Upper lobe of right lung (tissue), 1 donor: Measurements from ENCODE around the gene RBKS. TPM values are rescaled to one million over a fixed set of nuclear protein-coding genes. Genes with fewer than 3 reads are reported as not detected.

Experiments used
- ATAC-seq: fragments of 200-7000 bp; cut with Tn5 transposase; one replicate; pipeline ENCODE4 v1.9.1; 2020; ENCODE audit warnings: mild to moderate bottlenecking, moderate library complexity
- DNase-seq: peaks from one replicate; pipeline ENCODE4 v3.0.0-alpha.2; 2020
- H3K27ac ChIP-seq: fragments of 200-600 bp; one replicate; pipeline ENCODE4 v1.8.0; 2022
- H3K27me3 ChIP-seq: fragments of 200-600 bp; one replicate; pipeline ENCODE4 v1.8.0; 2022; ENCODE audit warnings: mild to moderate bottlenecking
- H3K36me3 ChIP-seq: fragments of 200-600 bp; one replicate; pipeline ENCODE4 v1.8.0; 2022
- H3K4me1 ChIP-seq: fragments of 200-600 bp; one replicate; pipeline ENCODE4 v1.8.0; 2022
- H3K4me3 ChIP-seq: fragments of 200-600 bp; one replicate; pipeline ENCODE4 v1.8.0; 2022; ENCODE audit warnings: mild to moderate bottlenecking
- H3K9me3 ChIP-seq: fragments of 200-600 bp; one replicate; pipeline ENCODE4 v1.8.0; 2022
- CTCF ChIP-seq: fragments of 200-600 bp; IDR thresholded peaks from one replicate; pipeline ENCODE4 v1.8.0; 2022; ENCODE audit warnings: antibody characterized with exemption
- intact Hi-C: fragments of 100-400 bp; cut with DNase I; formaldehyde crosslinking; loops from one replicate; pipeline ENCODE4 v1.11.0; 2022
- total RNA-seq: library from RNA; stranded (reverse); fragmentation: NEBNext Ultra II Directional; extraction: Animal tissue kit (Norgen Biotek cat#: 25700); gene quantifications from one replicate; pipeline ENCODE4 v1.2.1, GENCODE V29; 2021
- donor health status: DM: no; HTN: yes; CAD: no; lungs with severe emphysema.

The RBKS gene
- total RNA-seq, 1 donor from 2014 or later = 1.9 TPM

- ATAC-seq = no peak
- TF ChIP-seq CTCF = no peak
- no peaks in the 10 kb centered on the region for H3K9me3 ChIP-seq
- intact Hi-C loops = no loop called here
- H3K4me1 ChIP-seq = peaks cover 24% of the 10 kb centered on the region
- H3K4me3 ChIP-seq = no peak overlapping the region
- H3K27me3 ChIP-seq = no peaks in the 10 kb centered on the region
- no peak overlapping the region for H3K27ac ChIP-seq
- DNase-seq = no peak
- H3K36me3 ChIP-seq = no peaks in the 10 kb centered on the region
These were observed 22.3 kb upstream of the RBKS start for GRCh38 chr2:27912512-27912911.

GRCh38 chr2:27911458-27912210, 21.4 kb upstream of the RBKS start:
- H3K27me3 ChIP-seq = no peaks in the 10 kb centered on the region
- no peak for ATAC-seq

GRCh38 chr2:27909901-27910300, 19.7 kb upstream of the RBKS start:
- no peaks in the 10 kb centered on the region for H3K9me3 ChIP-seq
- H3K4me1 ChIP-seq = peaks cover 9% of the 10 kb centered on the region
- TF ChIP-seq CTCF = no peak
- no peak overlapping the region for H3K27ac ChIP-seq
- no peak overlapping the region for H3K4me3 ChIP-seq
- no peaks in the 10 kb centered on the region for H3K36me3 ChIP-seq
- intact Hi-C loops = no loop called here
- DNase-seq (no peak), ATAC-seq (no peak)
- no peaks in the 10 kb centered on the region for H3K27me3 ChIP-seq

More at GRCh38 chr2:27911458-27912210, 21.4 kb upstream of the RBKS start:
- intact Hi-C loops = no loop called here
- Histone ChIP-seq H3K9me3 (no peaks in the 10 kb centered on the region), H3K27ac (no peak overlapping the region), H3K4me1 (peaks cover 24% of the 10 kb centered on the region), H3K36me3 (no peaks in the 10 kb centered on the region), H3K4me3 (no peak overlapping the region)
- DNase-seq = no peak
- TF ChIP-seq CTCF = no peak

DNA sequence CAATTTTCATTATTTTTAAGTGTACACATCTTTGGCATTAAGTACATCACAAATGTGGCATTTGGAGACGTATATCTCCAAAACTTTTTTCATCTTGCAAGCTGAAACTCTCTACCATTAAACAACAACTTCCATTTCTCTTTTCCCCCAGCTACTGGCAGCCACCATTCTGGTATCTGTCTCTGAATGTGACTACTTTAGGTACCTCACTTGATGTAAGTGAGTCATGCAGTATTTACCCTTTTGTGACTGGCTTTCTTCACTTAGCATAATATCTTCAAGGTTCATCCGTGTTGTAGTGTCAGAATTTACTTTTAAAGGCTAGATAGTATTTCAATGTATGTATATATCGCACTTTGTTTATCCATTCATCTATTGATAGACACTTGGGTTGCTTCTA, 17.4 kb upstream of the RBKS start:
- Histone ChIP-seq H3K9me3 (no peaks in the 10 kb centered on the region), H3K27me3 (no peaks in the 10 kb centered on the region), H3K4me1 (no peaks in the 10 kb centered on the region), H3K4me3 (no peak overlapping the region), H3K27ac (no peak overlapping the region), H3K36me3 (no peaks in the 10 kb centered on the region)
- ATAC-seq (no peak), DNase-seq (no peak)
- no peak for TF ChIP-seq CTCF
- intact Hi-C loops = no loop called here

DNA sequence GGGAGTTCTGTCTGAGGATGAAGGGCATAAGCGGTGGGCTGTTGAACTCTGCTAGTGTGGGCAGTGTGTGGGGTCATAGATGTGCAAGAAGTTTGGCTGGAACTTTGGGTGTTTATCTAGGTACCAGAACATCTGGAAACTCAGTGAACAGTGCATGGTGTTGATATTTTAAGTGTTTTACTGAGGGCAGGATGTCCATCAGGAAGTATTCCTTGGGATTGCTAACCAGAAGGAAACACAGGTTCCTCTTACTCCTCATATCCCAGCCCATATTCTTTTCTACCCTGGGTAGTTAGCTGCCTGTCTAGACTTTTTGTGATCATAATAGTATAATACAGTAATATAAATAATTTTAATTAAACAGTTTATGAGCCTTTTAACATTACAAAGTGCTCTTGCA, 15.9 kb upstream of the RBKS start:
- Histone ChIP-seq H3K9me3 (no peaks in the 10 kb centered on the region), H3K4me3 (no peak overlapping the region), H3K4me1 (no peaks in the 10 kb centered on the region), H3K36me3 (peaks cover 9% of the 10 kb centered on the region), H3K27ac (no peak overlapping the region), H3K27me3 (no peaks in the 10 kb centered on the region)
- ATAC-seq (no peak), DNase-seq (no peak)
- intact Hi-C loops = no loop called here
- no peak for TF ChIP-seq CTCF

DNA sequence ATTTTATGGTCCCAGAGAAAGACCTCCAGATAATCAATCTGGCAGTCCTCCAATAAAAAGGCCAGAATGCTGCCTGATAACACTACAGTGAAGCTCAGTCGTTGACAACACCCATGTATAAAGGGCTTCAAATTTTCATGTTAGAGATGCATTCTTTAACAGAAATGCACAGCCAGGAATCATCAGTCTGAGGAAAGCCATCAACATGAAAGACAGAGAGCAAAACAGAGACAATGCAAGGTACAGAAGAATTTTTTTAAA, 14.1 kb upstream of the RBKS start:
- peaks cover 9% of the 10 kb centered on the region for H3K36me3 ChIP-seq

More for the DNA sequence above, 14.1 kb upstream of the RBKS start:
- Histone ChIP-seq H3K27me3 (no peaks in the 10 kb centered on the region), H3K9me3 (no peaks in the 10 kb centered on the region), H3K4me1 (no peaks in the 10 kb centered on the region), H3K4me3 (no peak overlapping the region), H3K27ac (no peak overlapping the region)
- intact Hi-C loops = no loop called here
- DNase-seq (no peak), ATAC-seq (no peak)
- no peak for TF ChIP-seq CTCF
